ENCODE measurements around the gene TTLL11.

DNA sequence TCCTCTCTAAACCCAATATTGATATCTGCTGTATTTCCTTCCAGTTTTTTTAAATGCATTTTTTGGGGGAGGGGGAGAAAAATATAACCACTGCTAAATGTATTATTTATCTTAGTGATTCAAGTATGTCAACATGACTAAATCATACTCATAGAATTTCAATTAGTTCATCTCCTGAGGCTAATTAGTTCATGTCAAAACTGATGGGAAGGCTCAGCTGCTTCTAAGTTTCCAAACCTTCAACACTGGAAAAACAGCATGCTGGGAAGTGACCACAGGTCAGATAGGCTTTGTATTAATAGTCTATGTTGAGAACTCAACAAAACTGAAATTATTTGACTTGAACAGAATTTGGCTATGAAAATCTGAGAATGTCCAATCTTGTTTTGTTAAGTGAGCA, 118.7 kb downstream of the TTLL11 start:
- no peak for TF ChIP-seq POLR2A (IDR thresholded peaks at IDR 0.05)
- TF ChIP-seq, protein P1, sequence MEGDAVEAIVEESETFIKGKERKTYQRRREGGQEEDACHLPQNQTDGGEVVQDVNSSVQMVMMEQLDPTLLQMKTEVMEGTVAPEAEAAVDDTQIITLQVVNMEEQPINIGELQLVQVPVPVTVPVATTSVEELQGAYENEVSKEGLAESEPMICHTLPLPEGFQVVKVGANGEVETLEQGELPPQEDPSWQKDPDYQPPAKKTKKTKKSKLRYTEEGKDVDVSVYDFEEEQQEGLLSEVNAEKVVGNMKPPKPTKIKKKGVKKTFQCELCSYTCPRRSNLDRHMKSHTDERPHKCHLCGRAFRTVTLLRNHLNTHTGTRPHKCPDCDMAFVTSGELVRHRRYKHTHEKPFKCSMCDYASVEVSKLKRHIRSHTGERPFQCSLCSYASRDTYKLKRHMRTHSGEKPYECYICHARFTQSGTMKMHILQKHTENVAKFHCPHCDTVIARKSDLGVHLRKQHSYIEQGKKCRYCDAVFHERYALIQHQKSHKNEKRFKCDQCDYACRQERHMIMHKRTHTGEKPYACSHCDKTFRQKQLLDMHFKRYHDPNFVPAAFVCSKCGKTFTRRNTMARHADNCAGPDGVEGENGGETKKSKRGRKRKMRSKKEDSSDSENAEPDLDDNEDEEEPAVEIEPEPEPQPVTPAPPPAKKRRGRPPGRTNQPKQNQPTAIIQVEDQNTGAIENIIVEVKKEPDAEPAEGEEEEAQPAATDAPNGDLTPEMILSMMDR (IDR thresholded peaks at IDR 0.05): no peak
- TF ChIP-seq EP300 (IDR thresholded peaks at IDR 0.05): no peak

Measured in tibial nerve (tissue), 4 donors.